ENCODE data around the gene VPS8. TPM values are rescaled to one million over a fixed set of nuclear protein-coding genes. Genes with fewer than 3 reads are reported as not detected.

VPS8 gene
- total RNA-seq, 1 experiment from 2014 or later: 39.7 TPM

- Histone ChIP-seq H2BK15ac (ENCODE audit: low read depth, low read length) (no peak overlapping the region), H4K20me1 (ENCODE audit: control insufficient read depth, insufficient read depth, insufficient read length) (no peaks in the 10 kb centered on the region), H3K27me3 (ENCODE audit: insufficient read depth, low read length) (no peaks in the 10 kb centered on the region), H3K79me2 (ENCODE audit: insufficient read depth, low read length) (no peaks in the 10 kb centered on the region), H3K23me2 (ENCODE audit: insufficient read length, low read depth, low read length, poor library complexity, severe bottlenecking) (no peaks in the 10 kb centered on the region), H2BK5ac (ENCODE audit: insufficient read length, low read length) (no peak overlapping the region), H2BK12ac (ENCODE audit: insufficient read length, low read depth, low read length) (no peak overlapping the region), H4K5ac (ENCODE audit: insufficient read length, low read depth, low read length) (no peak overlapping the region), H3K9me3 (ENCODE audit: control insufficient read depth, low read depth, low read length) (no peaks in the 10 kb centered on the region), H2AFZ (ENCODE audit: low read length) (no peak overlapping the region), H3K4me1 (ENCODE audit: insufficient read depth, low read length) (no peaks in the 10 kb centered on the region), H3K23ac (ENCODE audit: insufficient read length, low read depth, low read length) (no peak overlapping the region), H2BK120ac (ENCODE audit: low read depth, low read length, poor library complexity, severe bottlenecking) (no peak overlapping the region), H2AK5ac (ENCODE audit: insufficient read length, low read length) (no peak overlapping the region), H3K56ac (ENCODE audit: insufficient read length, low read depth, low read length) (no peak overlapping the region), H3K9ac (ENCODE audit: extremely low read depth, insufficient read length, low read length) (no peak overlapping the region), H4K8ac (replicated peaks; ENCODE audit: insufficient read length, low read depth, low read length) (no peak overlapping the region), H3T11ph (ENCODE audit: low read length) (no peak overlapping the region), H3K14ac (ENCODE audit: insufficient read depth, low read length) (no peak overlapping the region), H3K18ac (ENCODE audit: insufficient read length, low read depth, low read length) (no peak overlapping the region), H4K91ac (ENCODE audit: insufficient read length, low read depth, low read length) (no peak overlapping the region), H3K4me2 (ENCODE audit: insufficient read depth, insufficient read length, low read length) (no peak overlapping the region), H3K4ac (ENCODE audit: low read depth, low read length) (no peak overlapping the region), H3K27ac (ENCODE audit: insufficient read length, low read depth, low read length) (no peak overlapping the region), H3K79me1 (ENCODE audit: insufficient read depth, low read depth, low read length, poor library complexity, severe bottlenecking) (no peaks in the 10 kb centered on the region), H2BK20ac (ENCODE audit: low read depth, low read length, poor library complexity, severe bottlenecking) (no peak overlapping the region)
- H3K4me3 Mint-ChIP-seq: no peak overlapping the region
- H3K36me3 Mint-ChIP-seq (ENCODE audit: insufficient read depth in 1 of 3, low read depth in 3 of 3): peaks cover 4 to 16% (median 16%) of the 10 kb centered on the region in 3 experiments; a peak in 6 of 7 replicates
- TF ChIP-seq CTCF (conservative IDR thresholded peaks at IDR 0.05): no peak
- no peaks in the 10 kb centered on the region for H3K9me3 Mint-ChIP-seq
- WGBS (ENCODE audit: extremely low coverage, insufficient read length, low lambda C conversion rate): no CpG with 5 or more reads among the region's 1 CpG
- H3K27me3 Mint-ChIP-seq (ENCODE audit: low read depth): no peaks in the 10 kb centered on the region
- DNase-seq: no peak
- H3K4me1 Mint-ChIP-seq: peaks cover 0 to 6% of the 10 kb centered on the region in 2 experiments; a peak in 2 of 4 replicates
- H3K27ac Mint-ChIP-seq: no peak overlapping the region
Measured at GRCh38 chr3:184873141-184873540, 61.2 kb downstream of the VPS8 start.
